Activated CD4-positive, alpha-beta T cell treated with anti-CD3 and anti-CD28 coated beads, Interleukin-2, Interleukin-4, amounts not matched to agents 100 ng/mL and 50 ng/mL, durations not matched to agents 16 hours and 8 hours (primary cell): ENCODE data around the gene CMTM5.
"Not testable (repeated sequence)": the region's sequence is repeated elsewhere in the genome, so short reads cannot be mapped to it uniquely, and the experiment has no call there.

ENCODE experiments used
- DNase-seq: peaks from one replicate; pipeline ENCODE4 v3.0.0-alpha.2; 2020; ENCODE audit warnings: low spot score

CMTM5 gene

DNA sequence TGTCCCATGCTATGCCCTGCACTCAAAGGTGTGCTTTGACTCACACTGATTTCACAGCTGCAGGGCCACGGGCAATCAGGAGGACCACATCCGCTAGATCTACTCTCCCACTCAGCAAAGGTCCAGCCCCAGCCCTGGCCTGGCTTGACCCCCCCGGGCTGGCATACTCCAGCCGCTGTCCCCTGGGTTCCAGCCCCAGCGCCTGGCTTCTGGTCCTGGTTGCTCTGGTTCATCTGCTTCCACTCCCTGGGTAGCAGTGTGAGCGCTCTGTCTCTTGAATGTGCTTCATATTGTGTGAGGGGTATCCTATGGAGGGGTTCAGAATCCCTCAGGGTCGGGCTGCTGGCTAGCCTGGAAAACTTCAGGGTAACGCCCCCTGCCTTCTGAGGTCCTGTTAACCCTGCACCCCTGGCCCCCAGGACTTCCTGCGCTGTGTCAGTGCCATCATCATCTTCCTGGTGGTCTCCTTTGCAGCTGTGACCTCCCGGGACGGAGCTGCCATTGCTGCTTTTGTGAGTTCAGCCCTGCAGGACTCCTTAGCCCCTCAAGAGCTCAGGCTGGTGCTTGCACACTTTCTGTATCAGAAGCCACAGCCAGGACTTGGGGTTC is 1.9 kb downstream of the CMTM5 start:
- no peak for DNase-seq

DNA sequence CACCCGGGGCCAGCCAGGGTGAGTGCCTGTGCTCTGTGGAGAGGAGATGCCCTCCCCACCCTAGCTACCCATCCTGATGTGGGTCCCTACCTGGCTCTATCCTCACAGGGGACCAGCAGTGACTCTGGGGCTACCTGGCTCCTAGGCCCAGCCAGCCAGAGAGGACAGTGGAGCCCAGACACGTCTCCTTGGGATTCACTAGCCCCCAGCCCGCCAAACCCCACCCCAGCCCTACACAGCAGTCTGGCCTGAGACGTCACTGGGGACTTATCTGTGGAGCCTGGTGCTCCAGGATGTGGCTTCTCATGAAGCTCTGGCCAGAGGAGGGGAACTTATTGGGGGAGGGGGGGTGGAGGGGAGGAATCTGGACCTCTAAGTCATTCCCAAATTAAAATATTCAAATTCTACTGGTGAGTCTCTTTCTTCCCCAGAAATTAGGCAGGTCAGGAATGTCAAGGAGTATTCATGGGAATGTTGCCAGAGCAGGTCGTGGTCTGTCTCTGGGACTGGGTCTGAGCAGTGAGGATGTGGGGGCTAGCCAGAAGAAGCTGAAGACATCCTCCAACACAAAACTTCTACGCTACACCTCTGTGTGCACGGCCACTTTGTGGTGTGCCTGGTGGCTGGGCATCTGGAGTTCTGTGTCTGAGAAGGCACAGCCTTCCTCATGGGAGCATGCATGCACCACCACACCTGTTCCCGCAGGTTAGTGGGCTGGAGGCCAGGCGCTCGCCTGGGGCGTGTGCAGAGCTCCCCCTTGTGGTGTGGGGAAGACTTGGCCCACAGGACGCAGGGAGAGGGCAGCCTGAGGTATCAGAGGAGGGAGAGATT is 2.7 kb downstream of the CMTM5 start:
- DNase-seq, result peak; percentile 54

GRCh38 chr14:23380197-23380914 is 3.5 kb downstream of the CMTM5 start:
- no peak for DNase-seq

- DNase-seq, result no peak
Measured at GRCh38 chr14:23380976-23381375, 4.1 kb downstream of the CMTM5 start.

- no peak for DNase-seq
Measured at GRCh38 chr14:23381871-23382270, 5.0 kb downstream of the CMTM5 start.

- DNase-seq, result no peak
Measured at GRCh38 chr14:23382276-23382675, 5.4 kb downstream of the CMTM5 start.

DNA sequence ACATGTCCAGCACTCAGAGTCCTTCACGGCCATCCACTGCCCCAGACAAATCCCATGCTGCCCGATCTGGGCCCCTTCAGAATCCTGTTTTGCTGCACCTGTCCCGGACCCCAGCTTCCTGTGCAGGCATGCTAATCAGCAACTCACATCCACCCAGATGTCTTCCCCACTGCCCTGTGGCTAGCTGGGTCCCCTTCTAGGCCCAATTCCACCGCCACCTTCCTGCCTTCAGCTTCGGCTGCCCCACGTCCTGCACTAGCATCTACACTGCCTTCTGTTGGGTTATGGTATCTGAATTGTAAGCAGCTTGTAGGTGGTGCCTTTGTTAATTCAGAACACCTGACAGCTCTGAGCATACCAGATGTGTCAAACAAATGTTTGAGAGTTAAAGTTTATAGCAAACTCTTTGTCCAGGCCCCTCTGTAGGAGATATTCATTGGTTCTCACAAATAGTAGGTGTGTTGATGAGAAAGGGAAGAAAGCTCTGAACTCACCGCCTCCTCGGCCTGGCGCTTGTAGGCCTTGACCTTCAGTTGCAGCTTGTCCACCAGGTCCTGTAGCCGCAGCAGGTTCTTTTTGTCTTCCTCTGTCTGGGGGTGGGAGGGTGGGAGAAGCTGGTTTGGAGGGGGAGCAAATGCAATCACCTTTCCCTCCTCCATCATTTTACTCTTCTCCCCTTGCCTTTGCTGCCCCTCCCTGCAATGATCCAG is 6.0 kb downstream of the CMTM5 start:
- no peak for DNase-seq

DNA sequence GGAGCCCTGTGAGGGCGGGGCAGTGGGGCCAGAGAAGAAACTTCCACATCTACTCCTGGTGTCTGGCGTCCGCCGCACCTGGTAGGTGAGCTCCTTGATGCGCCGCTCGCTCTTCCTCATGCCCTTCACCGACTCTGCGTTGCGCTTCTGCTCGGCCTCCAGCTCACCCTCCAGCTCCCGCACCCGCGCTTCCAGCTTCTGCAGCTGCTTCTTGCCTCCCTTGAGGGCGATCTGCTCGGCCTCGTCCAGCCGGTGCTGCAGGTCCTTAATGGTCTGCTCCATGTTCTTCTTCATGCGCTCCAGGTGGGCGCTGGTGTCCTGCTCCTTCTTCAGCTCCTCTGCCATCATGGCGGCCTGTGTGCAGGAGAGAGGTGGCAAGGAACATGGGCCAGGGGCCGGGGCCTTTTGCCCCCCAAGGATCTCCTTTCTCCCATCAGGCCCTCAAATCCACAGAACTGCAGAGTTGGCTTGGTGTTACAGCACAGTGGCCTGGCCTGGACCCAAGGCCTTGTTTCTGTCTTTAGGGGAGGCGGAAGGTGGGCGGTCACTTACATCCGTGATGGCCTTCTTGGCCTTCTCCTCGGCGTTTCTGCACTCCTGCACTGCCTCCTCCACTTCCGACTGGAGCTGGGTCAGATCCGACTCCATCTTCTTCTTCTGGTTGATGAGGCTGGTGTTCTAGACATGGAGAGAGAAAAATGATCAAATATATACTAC is 7.7 kb downstream of the CMTM5 start:
- no peak for DNase-seq

GRCh38 chr14:23385244-23385641 is 8.4 kb downstream of the CMTM5 start:
- no peak for DNase-seq

DNA sequence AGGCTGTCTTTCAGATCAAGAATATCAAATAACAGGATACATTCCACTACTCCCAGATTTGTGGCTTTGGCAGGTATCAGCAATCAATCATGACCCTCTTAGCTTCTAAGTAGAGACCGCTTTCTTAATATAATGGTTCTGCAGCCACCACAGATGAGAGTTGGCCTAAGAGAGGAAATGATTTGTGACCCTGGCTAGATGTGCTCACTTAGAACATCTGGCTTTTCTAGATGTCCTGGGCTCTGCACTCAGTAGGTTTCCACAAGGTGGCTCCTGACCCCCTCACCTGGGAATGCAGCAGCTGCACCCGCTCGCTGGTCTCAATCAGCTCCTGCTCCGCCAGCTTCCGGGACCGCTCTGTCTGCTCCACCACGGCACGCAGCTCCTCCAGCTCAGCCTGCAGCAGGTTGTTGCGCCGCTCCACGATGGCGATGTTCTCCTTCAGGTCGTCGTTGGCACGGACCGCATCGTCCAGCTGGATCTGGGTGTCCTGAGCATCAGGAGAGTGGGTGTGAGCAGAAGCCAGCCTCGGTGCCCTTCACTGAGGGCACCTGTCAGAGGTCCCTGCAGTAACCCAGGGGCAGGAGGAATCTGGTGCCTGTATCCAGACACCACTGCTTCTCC is 8.9 kb downstream of the CMTM5 start:
- DNase-seq, result no peak

- not testable (repeated sequence) for DNase-seq
Measured at GRCh38 chr14:23386266-23386657, 9.4 kb downstream of the CMTM5 start.

DNA sequence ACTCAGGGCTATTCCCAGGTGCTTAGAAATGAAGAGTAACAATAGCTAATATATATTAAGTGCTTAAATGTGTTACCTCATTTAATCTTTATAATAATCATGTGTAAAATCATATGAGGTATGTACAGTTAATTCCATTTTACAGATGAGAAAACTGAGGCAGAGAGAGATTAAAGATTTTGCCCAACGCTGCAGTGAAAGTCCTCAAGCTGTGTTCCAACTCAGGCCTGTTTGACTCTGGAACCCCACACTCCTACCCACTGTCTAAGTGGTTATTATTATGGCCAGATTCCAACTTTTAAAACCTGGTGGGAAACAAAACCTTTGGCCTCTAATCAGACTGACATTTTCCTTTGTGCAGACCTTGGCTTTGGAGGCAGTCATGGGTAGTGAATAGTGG is 10.2 kb downstream of the CMTM5 start:
- DNase-seq, result no peak

- DNase-seq, result no peak
Measured at GRCh38 chr14:23387916-23388882, 11.4 kb downstream of the CMTM5 start.

DNA sequence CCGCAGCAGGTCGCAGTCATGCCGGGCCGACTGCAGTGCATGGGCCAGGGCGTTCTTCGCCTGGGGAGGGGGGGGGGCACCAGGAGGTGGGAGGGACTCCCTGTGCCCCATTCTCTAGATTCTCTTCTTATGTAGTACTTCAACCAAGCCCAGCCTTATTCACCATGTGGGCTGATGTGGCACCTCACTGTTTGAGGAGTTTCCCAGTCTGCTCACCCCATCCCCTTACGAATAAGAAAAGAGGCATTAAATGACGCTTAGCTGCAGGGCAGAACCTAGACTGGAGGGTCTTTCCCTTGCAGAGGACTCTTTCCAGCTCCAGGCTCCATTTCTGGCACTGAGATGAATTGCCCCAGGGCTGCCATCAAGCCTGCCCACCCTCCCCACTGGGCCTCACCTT is 12.2 kb downstream of the CMTM5 start:
- DNase-seq, result no peak

- DNase-seq, result no peak
Measured at GRCh38 chr14:23389396-23389795, 12.6 kb downstream of the CMTM5 start.

- not testable (repeated sequence) for DNase-seq
Measured at GRCh38 chr14:23389871-23390270, 13.0 kb downstream of the CMTM5 start.

DNA sequence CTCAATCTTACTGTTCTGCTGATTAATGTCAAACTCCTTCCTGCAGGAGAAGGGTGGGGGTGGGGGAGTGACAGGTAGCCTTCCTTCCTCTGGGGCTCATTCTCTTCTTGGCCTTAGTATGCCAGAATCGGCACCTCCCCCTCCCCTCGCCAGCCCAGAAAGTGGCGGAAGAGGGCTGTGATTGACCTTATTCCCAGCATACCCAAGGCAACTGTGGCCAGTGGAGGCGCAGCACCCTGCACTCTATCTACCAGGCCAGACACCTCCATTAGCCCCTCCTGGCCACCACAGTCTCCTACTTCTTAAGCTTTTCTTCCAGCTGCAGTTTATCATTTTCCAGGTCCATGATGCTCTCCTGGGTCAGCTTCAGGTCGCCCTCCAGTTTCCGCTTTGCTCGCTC is 15.8 kb downstream of the CMTM5 start:
- DNase-seq, result no peak

- no peak for DNase-seq
Measured at GRCh38 chr14:23396126-23396525, 19.3 kb downstream of the CMTM5 start.

DNA sequence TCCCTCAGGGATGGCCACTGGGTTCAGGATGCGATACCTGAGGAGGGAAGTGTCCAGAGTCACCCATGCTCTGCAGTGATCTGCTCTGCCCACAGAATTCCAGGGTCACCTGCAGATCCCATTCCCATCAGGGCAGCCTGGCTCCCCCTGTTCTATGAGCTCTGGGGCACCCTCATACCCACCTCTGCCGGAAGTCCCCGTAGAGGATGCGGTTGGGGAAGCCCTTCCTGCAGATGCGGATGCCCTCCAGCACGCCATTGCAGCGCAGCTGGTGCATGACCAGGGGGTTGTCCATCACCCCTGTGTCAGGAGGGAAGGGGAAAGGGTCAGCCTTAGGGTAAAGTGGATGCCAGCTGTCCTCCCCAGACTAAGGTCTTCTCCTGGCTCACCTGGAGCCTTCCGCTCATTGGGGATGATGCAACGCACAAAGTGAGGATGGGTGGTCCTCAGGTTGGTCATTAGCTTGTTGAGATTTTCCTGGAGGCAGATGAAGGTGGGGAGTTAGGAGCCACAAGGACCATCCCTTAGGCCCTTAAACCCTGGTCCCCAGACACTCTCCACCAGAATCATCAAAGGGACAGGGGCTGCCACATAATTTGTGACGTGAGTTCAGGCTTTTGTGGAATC is 20.0 kb downstream of the CMTM5 start:
- DNase-seq, result no peak

- DNase-seq, result no peak
Measured at GRCh38 chr14:23398348-23398747, 21.5 kb downstream of the CMTM5 start.
